Posterior vena cava (tissue), 2 donors: Measurements from ENCODE around the gene PGF. TPM values are rescaled to one million over a fixed set of nuclear protein-coding genes. Genes with fewer than 3 reads are reported as not detected.
"Not testable (repeated sequence)": the region's sequence is repeated elsewhere in the genome, so short reads cannot be mapped to it uniquely, and the experiment has no call there.

Source experiments
- DNase-seq: peaks from one replicate; pipeline ENCODE4 v3.0.0-alpha.2; 2020; ENCODE audit warnings: low spot score
- intact Hi-C, 2 donors: fragments of 100-400 bp; cut with DNase I; formaldehyde crosslinking; loops; one replicate each; pipeline versions ENCODE4 v1.14.1 to v1.14.2; 2022 to 2023
- total RNA-seq, 2 donors: library from RNA; stranded (reverse); fragmentation: NEBNext Ultra II Directional; extraction: Animal tissue kit (Norgen Biotek cat#: 25700); gene quantifications; one replicate each; pipeline ENCODE4 v1.2.1, GENCODE V29; 2021
- donor health status: DM: yes; HTN: yes; CAD: no.
- donor health status: DM: yes; HTN: yes; CAD: no.

PGF gene
- total RNA-seq, 2 donors from 2014 or later: 7.7 to 11.2 TPM

DNA sequence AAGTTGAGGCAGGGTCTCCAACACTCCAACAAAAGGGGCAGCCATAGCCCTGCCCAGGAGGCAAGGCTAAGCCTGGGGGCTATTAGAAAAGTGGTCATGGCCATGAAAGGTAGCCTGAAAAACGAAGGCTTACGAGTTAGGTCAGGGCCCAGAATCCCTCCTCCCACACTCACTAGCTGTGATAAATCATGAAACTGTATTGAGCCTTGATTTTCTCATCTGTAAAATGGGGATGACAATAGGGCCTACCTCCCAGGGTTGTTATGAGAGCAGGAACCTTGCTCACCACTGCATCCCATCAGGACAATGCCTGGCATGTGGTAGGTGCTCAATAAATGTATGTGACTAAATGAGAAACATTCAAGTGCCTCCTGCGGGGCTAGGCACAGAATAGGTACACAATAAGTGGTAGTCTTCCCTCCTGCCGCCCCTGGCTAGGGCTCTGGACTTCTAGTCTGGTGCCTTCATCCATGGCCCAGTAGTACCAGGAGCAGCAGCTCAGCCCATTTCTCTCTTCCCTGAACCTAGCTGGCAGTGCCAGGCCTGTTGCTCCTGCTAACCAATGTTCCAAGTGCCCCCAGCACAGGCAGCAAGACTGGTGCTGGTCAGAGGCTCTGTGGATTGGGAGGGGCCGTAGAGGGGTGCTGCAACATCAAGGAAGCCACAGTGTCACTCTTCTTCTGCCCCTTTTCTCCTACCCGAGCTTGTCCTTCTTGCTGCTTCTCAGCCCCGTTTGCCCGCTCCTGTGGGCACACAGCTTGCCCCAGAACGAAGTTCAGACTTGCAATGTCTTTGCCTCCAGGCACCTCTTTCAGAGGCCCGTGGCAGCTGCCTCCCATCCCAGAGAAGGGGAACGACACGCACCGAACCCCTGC is 7.8 kb downstream of the PGF start:
- intact Hi-C loops: no loop called here

DNA sequence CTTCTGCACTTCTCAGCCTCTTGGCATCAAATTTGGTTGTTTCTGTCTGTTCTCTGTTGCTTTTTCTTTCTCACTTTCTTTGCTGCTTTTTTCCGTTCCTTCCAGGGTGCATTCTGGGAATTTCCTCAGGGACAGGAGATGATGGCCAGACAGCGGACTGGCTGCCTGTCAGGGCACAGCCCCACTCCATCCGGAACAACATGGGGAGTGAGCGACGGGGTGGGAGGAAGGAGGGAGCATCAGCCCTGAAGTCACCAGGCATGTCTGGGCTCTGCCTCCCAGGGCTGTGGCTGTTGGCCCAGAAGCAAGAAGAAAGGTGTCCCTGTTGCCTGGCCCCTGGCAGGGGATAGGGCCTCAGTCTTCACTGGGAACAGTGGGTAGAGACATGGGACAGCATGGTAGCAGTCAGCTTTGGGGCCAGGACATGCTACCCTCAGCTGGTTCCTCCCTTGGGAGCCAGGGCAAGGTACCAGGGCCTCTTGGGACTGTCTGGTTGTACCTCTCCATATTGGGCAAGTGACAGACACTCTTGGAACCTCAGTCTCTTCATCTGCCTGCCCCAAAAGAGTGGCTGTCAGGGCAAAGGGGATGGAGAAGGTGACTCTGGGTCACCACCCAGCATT is 8.6 kb downstream of the PGF start:
- DNase-seq: peak; percentile 81
- intact Hi-C loops: no loop called here

More for the DNA sequence above, 7.8 kb downstream of the PGF start:
- DNase-seq: peak; percentile 51

DNA sequence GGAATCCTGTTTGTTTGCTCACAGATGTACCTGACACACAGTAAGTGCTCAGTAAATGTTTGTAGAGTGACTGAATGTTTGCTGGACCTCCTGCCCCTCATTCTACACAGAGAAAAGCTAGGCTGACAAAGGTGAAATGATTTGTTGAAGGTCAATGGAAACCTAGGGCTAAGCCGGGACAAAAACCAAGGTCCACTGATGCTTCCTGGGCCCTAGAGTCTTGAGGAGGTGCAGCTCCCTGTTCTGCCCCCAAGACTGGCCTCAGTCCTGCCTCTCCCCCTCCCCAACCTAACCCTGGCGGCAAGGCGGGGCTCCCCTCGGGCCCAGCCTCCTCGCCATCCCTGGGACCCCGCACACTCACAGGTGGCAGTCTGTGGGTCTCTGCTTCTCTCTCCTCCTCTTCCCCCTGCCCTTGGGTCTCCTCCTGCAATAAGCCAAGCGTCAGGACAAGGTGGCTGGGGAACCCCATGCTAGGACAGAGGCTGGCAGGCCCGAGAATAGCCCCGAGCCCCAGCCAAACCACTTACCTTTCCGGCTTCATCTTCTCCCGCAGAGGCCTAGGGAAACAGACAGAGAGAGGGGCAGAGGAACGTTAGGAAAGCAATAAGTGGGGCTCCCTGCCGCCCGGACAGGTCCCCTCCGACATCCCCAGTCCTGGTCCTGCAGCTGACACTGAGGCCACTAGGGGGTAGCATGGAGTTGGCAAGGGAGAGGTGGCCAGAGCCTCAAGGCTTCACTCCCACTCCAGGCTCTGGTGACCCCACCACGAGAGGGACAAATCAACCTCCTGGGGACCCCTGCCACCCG is 9.3 kb downstream of the PGF start:
- peak; percentile 91 for DNase-seq
- intact Hi-C loops: no loop called here

DNA sequence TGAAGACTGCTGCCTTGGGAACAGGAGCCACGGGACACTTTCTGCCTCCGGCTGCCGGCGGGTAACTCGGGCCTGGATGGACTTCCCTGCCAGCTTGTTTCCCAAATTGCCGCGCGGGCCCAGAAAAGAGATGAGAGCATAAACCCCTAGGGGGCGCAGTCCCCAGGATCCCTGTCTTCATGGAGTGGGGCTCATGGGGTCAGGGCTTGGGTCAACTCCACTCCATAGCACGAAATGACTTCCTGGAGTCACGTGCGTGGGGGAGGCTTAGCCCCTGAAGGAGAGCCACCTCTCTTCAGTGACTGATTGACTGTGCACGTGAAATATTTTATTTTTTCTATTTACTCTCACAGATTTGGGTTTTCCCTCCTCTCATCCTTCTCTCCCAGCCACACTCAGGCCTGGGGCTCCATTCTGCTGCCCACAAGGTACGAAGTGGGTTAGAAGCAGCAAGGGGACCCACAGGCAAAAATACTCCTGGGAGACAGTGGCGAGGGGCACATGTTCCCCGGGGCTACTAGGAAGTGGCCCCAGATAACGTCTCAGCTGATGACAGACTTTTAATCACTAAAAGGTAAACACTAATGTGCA is 10.0 kb downstream of the PGF start:
- intact Hi-C loops: no loop called here
- DNase-seq: peak; percentile 79

DNA sequence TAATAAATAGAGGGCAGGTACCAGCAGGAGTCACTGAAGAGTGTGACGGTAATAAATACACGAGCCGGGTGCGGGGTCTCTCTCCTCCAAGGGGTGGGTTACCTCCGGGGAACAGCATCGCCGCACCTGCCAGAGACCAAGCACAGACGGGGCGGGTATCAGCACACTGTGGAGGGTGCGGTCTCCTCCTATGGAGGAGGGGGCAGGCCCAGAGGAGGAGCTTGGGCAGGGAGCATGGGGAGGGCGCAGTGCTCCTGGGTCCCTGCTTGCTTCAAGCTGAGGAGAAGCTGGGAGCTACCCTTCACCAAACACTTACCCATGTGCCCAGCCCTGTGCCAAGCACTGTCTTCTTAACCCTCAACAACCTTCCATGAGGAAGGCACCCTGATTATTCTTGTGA is 12.8 kb downstream of the PGF start:
- intact Hi-C loops: no loop called here
- peak; percentile 72 for DNase-seq

DNA sequence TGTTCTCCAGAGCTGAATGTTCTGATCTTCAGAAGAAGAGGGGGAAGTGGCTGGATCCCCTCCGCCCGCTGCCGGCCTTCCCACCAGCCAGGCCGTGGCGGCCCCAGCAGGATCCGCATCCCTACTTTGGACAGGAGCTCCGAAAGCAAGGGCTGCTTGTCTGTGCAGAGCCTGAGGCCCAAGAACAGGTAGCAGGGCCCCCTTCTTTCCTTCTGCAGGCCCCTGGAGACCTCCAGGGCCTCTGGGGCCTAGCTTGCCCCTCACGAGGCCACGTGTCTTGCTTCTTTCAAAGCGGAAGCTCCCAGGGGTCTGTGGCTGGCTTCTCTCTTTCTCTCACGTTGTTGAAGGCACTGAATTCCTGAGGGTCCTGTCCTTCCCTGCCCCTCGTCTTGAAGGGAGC is 13.2 kb downstream of the PGF start:
- intact Hi-C loops: no loop called here
- no peak for DNase-seq

DNA sequence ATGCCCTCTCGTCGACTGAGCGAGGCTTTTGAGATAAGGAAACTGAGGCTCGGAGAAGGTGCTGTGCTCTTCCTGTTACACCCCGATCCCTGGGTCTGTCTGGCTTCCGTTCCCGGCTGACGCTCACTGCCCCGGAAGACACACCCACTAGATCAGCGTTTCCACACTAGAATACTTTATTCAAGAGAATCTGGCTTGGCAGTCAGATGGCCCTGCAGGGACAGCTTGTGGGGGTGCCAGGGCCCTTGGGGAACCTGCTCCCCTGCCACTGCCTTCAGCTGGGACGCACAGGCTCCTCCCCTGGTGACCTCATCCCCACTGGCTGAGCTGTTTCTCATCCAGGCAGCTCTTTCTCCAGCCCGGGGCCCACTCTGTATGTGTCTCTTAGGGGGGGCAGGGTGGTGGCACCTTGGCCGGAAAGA is 13.7 kb downstream of the PGF start:
- intact Hi-C loops: no loop called here

DNA sequence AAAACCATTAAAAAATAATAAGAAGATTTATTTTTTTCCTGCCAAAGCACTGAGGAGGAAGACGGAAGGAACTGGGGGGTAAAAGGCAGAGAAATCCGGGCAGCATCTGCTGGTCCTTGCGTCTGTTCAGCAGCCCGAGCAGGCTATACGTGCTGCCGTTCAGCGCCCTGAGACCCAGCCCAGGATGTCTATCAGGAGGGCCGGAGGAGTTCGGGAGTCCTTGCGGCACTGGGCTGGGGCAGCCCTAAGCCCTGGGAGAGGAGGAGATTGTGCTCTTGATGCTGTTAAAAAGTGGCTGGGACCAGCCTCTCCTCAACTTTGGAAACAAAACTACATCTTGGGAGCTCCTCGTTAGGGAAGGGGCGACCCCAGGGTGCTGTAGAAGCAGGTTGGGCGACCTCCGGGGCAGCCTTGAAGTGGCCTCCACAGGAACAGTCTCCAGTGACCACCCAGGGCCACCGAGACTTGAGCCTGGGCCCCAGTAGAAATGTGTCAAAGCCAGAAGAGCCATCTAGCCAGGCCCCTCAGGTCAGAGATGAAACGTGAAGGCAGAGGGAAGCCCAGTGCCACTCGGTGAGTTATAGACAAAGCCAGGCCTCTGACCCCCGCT is 14.3 kb downstream of the PGF start:
- DNase-seq: peak; percentile 70
- intact Hi-C loops: no loop called here

More for the DNA sequence above, 13.7 kb downstream of the PGF start:
- peak; percentile 90 for DNase-seq

DNA sequence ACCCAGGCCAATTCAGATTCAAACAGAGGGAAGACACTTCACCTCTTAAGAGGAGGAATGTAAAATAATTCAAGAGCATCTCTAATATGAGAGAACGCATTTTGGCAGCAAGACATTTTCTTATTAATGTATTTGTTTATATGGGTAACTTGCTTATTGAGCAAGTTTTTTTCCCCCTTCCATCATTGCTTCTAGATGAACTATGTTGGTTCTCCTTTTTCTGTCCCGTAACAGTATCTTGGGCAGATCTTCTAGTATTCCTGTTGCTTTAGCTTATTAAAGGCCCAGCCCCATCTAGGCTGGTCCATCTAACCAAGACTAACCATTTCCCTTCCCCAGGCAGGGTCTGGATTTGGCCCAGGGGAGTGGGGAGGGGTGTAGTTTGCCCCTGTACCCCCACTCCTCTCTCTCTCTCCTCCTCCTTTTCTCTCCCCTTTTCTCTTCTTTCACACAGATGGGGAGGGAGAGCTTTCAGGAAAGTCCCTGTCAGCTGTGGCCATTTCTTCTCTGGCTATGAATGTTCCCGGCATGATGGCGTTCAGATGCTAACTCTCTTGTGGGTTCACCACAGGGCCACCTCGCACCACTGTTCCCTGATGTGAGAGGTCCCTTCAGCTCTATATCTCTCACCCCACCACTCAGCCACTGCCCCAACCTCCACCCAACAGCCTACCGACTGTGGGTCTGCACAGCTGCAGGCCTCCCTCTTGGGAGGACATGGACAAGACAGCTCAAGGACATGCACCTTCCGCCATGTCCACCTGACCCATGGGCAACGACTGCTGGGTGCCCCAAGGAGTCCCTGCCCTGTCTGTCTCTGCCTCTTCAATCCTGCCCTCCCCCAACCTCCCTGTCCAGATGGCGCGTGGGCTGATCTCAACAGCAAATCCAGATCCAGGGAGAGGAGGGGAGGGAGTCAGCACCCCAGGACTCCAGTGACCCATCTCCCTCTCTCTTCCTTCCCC is 16.6 kb downstream of the PGF start:
- DNase-seq: peak; percentile 60
- intact Hi-C loops: no loop called here

DNA sequence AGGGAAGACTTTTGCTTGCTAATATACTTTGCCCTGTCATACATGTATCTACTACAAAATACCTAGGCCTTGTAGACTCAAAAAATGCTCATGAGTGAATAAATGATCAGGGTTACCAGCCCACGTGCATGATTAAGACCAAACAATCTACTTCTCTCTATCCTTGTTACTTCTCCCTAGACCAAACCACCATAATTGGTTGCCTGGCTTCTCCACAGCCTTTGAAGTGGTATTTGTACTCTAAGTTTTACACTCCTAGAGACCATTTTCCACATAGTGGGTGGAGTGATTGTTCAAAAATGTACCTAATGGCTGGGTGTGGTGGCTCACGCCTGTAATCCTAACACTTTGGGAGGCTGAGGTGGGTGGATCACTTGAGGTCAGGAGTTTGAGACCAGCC is 18.2 kb downstream of the PGF start:
- DNase-seq: no peak
- intact Hi-C loops: no loop called here

DNA sequence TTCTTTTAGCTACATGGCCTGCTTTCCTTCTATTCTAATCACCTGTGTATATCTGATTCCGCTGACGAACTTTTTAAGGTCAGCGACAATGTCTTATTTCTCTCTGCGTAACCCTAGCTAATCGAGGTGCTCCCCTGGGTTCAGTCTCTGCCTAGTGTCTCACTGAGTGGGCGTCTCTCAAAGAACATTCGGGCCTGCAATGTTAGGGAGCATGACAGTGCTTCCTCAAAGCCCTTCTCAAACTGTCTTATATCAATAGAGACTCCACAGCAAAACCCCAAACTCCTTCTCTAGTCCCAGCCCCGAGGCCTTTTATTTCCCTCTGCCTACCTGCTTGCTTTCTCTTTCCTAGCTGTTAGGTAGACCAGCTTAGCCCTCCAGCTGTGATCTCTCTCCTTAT is 18.7 kb downstream of the PGF start:
- DNase-seq: no peak
- intact Hi-C loops: no loop called here

DNA sequence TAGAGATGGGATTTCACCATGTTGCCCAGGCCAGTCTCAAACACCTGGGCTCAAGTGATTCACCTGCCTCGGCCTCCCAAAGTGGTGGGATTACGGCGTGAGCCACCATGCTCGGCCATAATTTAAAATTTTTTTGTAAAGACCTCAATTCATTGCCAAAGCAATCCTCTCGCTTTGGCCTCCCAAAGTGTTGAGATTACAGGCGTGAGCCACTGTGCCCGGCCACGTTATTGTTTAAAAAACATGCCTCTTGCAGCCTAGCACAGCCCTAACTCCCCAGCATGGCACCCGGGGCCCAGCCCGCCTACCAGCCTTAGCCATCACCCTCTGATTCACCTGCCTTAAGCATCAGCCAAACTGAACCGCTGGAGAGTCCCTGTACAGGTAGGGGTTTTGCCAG is 19.2 kb downstream of the PGF start:
- peak; percentile 38 for DNase-seq
- intact Hi-C loops: no loop called here

DNA sequence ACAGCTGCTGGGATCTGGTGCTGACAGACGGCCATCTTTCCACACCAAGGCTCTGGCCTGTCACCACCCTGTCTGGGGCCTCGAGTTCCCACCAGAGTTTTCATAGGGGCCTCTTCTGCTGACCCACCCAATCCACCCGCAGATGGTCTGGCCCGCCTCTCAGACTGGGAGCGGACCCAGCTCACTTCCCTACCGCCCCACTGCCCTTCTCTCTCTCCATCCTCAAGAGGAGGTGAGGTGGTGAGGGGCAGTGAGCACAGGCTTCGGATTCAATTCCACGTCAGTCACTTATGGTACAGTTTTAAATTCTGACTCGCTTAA is 20.1 kb downstream of the PGF start:
- intact Hi-C loops: no loop called here
- DNase-seq: no peak

DNA sequence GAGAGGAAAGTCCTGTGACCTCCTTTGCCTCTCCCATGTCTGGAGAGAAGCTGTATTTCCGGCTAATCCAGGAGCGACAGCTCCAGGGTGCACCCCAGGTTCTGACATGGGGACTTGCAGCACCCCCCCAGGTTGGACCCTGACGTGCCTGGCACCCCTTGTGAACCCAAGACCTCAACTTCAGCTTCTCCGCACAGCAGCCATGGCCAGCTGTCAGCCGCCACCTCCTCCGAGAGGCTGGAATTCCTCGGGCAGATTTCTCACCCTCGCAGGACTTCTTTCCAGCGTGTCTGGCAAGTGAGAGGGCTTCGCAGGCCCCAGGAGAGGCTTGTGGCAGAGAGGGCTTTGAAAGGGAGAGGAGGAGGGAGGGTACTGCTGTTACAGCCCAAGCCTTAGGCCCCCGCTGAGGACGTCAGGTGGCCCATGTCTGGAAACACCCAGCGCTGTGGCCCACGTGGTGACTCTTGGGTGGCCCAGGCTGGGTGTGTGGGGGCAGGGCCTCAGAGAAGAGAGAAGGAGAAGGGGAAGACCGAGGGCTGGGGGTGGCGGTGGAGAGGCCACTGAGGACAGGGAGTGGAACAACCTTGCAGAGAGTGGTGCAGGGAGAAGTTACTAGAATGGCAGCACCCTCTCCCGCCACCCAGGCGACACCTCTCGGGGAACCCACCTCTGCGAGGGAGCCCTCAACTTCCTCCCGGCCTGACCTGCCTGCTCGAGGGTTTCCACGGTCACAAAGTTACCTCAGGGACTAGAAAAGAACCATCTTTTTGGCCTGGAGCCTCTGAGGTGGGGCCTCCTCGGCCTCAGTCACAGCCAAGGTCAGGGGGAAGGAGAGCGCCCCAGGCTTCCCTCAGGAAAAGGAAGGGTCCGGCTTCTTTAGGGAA is 20.7 kb downstream of the PGF start:
- peak; percentile 68 for DNase-seq
- intact Hi-C loops: no loop called here

DNA sequence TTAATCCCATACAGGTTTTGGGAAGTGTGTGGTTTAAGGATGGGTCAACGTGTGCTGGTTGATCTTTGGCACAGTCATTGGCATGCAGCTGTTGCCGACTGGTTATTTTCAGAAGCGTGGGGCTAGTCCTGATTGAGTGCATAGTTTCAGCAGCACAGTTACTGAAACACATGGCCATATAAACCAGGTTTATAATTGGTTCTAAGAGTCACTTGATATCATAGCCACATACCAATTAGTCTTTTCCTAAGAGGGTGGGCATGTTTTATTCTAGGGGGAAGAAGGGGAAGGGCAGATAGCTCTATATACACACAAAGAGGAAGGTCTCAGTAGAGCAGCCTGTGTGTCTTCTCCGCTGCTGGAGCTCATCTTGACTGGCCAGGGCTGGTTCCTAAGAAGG is 21.4 kb downstream of the PGF start:
- intact Hi-C loops: no loop called here
- no peak for DNase-seq

DNA sequence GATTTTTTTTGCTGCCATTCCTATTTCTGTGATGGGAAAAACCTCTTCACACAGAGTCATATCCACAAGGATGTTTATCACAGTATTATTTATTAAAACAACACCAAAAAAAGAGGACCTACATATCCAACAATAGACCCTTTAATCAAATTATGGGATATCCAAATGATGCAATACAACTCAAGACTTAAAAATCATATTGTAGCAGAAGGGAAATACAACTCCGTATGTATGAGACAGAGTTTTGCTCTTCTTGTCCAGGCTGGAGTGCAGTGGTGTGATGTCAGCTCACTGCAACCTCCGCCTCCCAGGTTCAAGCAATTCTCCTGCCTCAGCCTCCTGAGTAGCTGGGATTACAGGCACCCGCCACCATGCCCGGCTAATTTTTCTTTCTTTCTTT is 22.5 kb downstream of the PGF start:
- intact Hi-C loops: not testable (repeated sequence)

DNA sequence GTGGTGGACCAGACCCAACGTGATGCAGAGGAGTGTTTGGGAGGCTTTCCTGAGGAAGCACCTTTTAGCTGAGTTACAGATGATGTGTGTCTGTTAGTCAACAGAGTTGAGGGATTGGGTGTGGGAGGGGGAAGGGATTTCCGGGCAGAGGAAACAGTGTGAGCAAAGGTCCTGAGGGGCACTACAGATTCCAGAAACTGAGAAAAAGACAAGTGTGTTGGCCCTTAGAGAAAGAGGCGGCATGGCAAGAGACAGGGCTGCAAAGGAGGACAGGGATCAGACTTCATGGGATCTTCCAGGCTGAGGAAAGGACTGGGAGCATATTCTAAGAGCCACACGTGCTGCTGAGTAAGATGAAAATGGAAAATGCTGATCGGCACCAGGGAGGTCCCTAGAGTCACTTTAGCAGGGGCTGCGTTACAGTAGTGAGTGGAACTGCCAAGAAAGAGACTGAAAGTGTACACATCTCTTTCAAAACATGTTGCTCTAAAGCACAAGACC is 22.9 kb downstream of the PGF start:
- intact Hi-C loops: no loop called here
- peak; percentile 46 for DNase-seq

More for the DNA sequence above, 22.5 kb downstream of the PGF start:
- not testable (repeated sequence) for DNase-seq
